NCI-H2107 treated with DMSO at 0.1 percent for 48 hours (cell line): ENCODE results near the gene RFX8.
A peak's percentile ranks its signal among the peaks of the same experiment; 100 is the strongest.
"Not testable (repeated sequence)": the region's sequence is repeated elsewhere in the genome, so short reads cannot be mapped to it uniquely, and the experiment has no call there.

Source experiments
- DNase-seq: peaks from one replicate; lab custom pipeline; 2025; ENCODE audit not compliant: unreplicated experiment; lab: John Stamatoyannopoulos, UW

The RFX8 gene

GRCh38 chr2:101442042-101442666 is 32.8 kb downstream of the RFX8 start:
- DNase-seq, result no peak

GRCh38 chr2:101440127-101440738 is 34.7 kb downstream of the RFX8 start:
- no peak for DNase-seq

- DNase-seq, result no peak
Measured at GRCh38 chr2:101439716-101440115, 35.2 kb downstream of the RFX8 start.

- DNase-seq, result not testable (repeated sequence)
Measured at GRCh38 chr2:101438555-101438954, 36.4 kb downstream of the RFX8 start.

- no peak for DNase-seq
Measured at GRCh38 chr2:101435001-101435862, 39.7 kb downstream of the RFX8 start.

GRCh38 chr2:101433465-101433864 is 41.4 kb downstream of the RFX8 start:
- DNase-seq, result no peak

- no peak for DNase-seq
Measured at GRCh38 chr2:101432411-101433181, 42.3 kb downstream of the RFX8 start.

- DNase-seq, result no peak
Measured at GRCh38 chr2:101431486-101431885, 43.4 kb downstream of the RFX8 start.

GRCh38 chr2:101430156-101430555 is 44.8 kb downstream of the RFX8 start:
- no peak for DNase-seq

GRCh38 chr2:101429453-101429852 is 45.5 kb downstream of the RFX8 start:
- DNase-seq, result no peak

GRCh38 chr2:101428422-101429176 is 46.3 kb downstream of the RFX8 start:
- DNase-seq, result no peak

- DNase-seq, result no peak
Measured at GRCh38 chr2:101427743-101428142, 47.2 kb downstream of the RFX8 start.

- DNase-seq, result no peak
Measured at GRCh38 chr2:101427240-101427639, 47.7 kb downstream of the RFX8 start.

GRCh38 chr2:101426822-101427221 is 48.1 kb downstream of the RFX8 start:
- no peak for DNase-seq

- DNase-seq, result no peak
Measured at GRCh38 chr2:101420623-101421022, 54.3 kb downstream of the RFX8 start.

- DNase-seq, result peak; percentile 14
Measured at GRCh38 chr2:101419096-101419663, 55.7 kb downstream of the RFX8 start.

GRCh38 chr2:101418460-101419095 is 56.3 kb downstream of the RFX8 start:
- DNase-seq, result no peak

- no peak for DNase-seq
Measured at GRCh38 chr2:101416609-101417008, 58.3 kb downstream of the RFX8 start.

- no peak for DNase-seq
Measured at GRCh38 chr2:101415884-101416283, 59.0 kb downstream of the RFX8 start.

- no peak for DNase-seq
Measured at GRCh38 chr2:101415220-101415619, 59.7 kb downstream of the RFX8 start.
